ENCODE results near the gene ENTREP1. TPM values are rescaled to one million over a fixed set of nuclear protein-coding genes. Genes with fewer than 3 reads are reported as not detected.
"Not testable (repeated sequence)": the region's sequence is repeated elsewhere in the genome, so short reads cannot be mapped to it uniquely, and the experiment has no call there.

Gene ENTREP1
- total RNA-seq, 1 experiment from 2014 or later = 21.3 TPM

GRCh38 chr9:69433968-69434367 is 109.0 kb downstream of the ENTREP1 start:
- peaks cover 0 to 7% of the 10 kb centered on the region in 2 experiments; a peak in 1 of 4 replicates for H3K4me1 Mint-ChIP-seq
- no peak overlapping the region for H3K27ac Mint-ChIP-seq

DNA sequence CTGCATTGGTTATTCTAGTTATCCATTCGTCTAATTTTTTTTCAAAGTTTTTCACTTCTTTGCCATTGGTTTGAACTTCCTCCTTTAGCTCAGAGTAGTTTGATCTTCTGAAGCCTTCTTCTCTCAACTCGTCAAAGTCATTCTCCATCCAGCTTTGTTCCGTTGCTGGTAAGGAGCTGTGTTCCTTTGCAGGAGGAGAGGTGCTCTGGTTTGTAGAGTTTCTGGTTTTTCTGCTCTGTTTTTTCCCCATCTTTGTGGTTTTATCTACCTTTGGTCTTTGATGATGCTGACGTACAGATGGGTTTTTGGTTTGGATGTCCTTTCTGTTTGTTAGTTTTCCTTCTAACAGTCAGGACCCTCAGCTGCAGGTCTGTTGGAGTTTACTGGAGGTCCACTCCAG is 114.6 kb downstream of the ENTREP1 start:
- not testable (repeated sequence) for H3K23ac ChIP-seq (ENCODE audit: insufficient read length, low read depth, low read length); H3K23me2 ChIP-seq (ENCODE audit: insufficient read length, low read depth, low read length, poor library complexity, severe bottlenecking); H2BK20ac ChIP-seq (ENCODE audit: low read depth, low read length, poor library complexity, severe bottlenecking); H3K79me2 ChIP-seq (ENCODE audit: insufficient read depth, low read length); H4K91ac ChIP-seq (ENCODE audit: insufficient read length, low read depth, low read length); H3K4me1 Mint-ChIP-seq; H3T11ph ChIP-seq (ENCODE audit: low read length); H3K9ac ChIP-seq (ENCODE audit: extremely low read depth, insufficient read length, low read length); H3K14ac ChIP-seq (ENCODE audit: insufficient read depth, low read length); DNase-seq; H3K4me3 Mint-ChIP-seq; H2BK5ac ChIP-seq (ENCODE audit: insufficient read length, low read length); H3K27ac Mint-ChIP-seq; H3K27me3 Mint-ChIP-seq (ENCODE audit: low read depth); H4K20me1 ChIP-seq (ENCODE audit: control insufficient read depth, insufficient read depth, insufficient read length); H2BK15ac ChIP-seq (ENCODE audit: low read depth, low read length); H3K18ac ChIP-seq (ENCODE audit: insufficient read length, low read depth, low read length); H2AFZ ChIP-seq (ENCODE audit: low read length); H3K4ac ChIP-seq (ENCODE audit: low read depth, low read length); H2AK5ac ChIP-seq (ENCODE audit: insufficient read length, low read length); H4K5ac ChIP-seq (ENCODE audit: insufficient read length, low read depth, low read length); H3K27ac ChIP-seq (ENCODE audit: insufficient read length, low read depth, low read length); H3K56ac ChIP-seq (ENCODE audit: insufficient read length, low read depth, low read length); H4K8ac ChIP-seq (replicated peaks; ENCODE audit: insufficient read length, low read depth, low read length); H2BK120ac ChIP-seq (ENCODE audit: low read depth, low read length, poor library complexity, severe bottlenecking); H3K4me2 ChIP-seq (ENCODE audit: insufficient read depth, insufficient read length, low read length); H2BK12ac ChIP-seq (ENCODE audit: insufficient read length, low read depth, low read length); H3K4me1 ChIP-seq (ENCODE audit: insufficient read depth, low read length); H3K27me3 ChIP-seq (ENCODE audit: insufficient read depth, low read length); H3K9me3 ChIP-seq (ENCODE audit: control insufficient read depth, low read depth, low read length); H3K79me1 ChIP-seq (ENCODE audit: insufficient read depth, low read depth, low read length, poor library complexity, severe bottlenecking)
- Mint-ChIP-seq H3K36me3 (ENCODE audit: insufficient read depth in 1 of 3, low read depth in 3 of 3) (peaks cover 4 to 17% (median 16%) of the 10 kb centered on the region in 3 experiments), H3K9me3 (peaks cover 15 to 18% of the 10 kb centered on the region in 2 experiments)
- no CpG with 5 or more reads among the region's 4 CpGs for WGBS (ENCODE audit: extremely low coverage, insufficient read length, low lambda C conversion rate)

More at GRCh38 chr9:69433968-69434367, 109.0 kb downstream of the ENTREP1 start:
- Histone ChIP-seq H3K56ac (ENCODE audit: insufficient read length, low read depth, low read length) (no peak overlapping the region), H3K4me1 (ENCODE audit: insufficient read depth, low read length) (no peaks in the 10 kb centered on the region), H3K4me2 (ENCODE audit: insufficient read depth, insufficient read length, low read length) (no peak overlapping the region), H4K20me1 (ENCODE audit: control insufficient read depth, insufficient read depth, insufficient read length) (no peaks in the 10 kb centered on the region), H2BK120ac (ENCODE audit: low read depth, low read length, poor library complexity, severe bottlenecking) (no peak overlapping the region), H3K27me3 (ENCODE audit: insufficient read depth, low read length) (no peaks in the 10 kb centered on the region), H3K79me1 (ENCODE audit: insufficient read depth, low read depth, low read length, poor library complexity, severe bottlenecking) (no peaks in the 10 kb centered on the region), H2BK15ac (ENCODE audit: low read depth, low read length) (no peak overlapping the region), H3K79me2 (ENCODE audit: insufficient read depth, low read length) (no peaks in the 10 kb centered on the region), H2AK5ac (ENCODE audit: insufficient read length, low read length) (no peak overlapping the region), H3K4ac (ENCODE audit: low read depth, low read length) (no peak overlapping the region), H3K23ac (ENCODE audit: insufficient read length, low read depth, low read length) (no peak overlapping the region), H3T11ph (ENCODE audit: low read length) (no peak overlapping the region), H3K23me2 (ENCODE audit: insufficient read length, low read depth, low read length, poor library complexity, severe bottlenecking) (no peaks in the 10 kb centered on the region), H2BK20ac (ENCODE audit: low read depth, low read length, poor library complexity, severe bottlenecking) (no peak overlapping the region), H3K9me3 (ENCODE audit: control insufficient read depth, low read depth, low read length) (no peaks in the 10 kb centered on the region), H4K91ac (ENCODE audit: insufficient read length, low read depth, low read length) (no peak overlapping the region), H3K18ac (ENCODE audit: insufficient read length, low read depth, low read length) (no peak overlapping the region), H2BK12ac (ENCODE audit: insufficient read length, low read depth, low read length) (no peak overlapping the region), H4K8ac (replicated peaks; ENCODE audit: insufficient read length, low read depth, low read length) (no peak overlapping the region), H2BK5ac (ENCODE audit: insufficient read length, low read length) (no peak overlapping the region), H3K9ac (ENCODE audit: extremely low read depth, insufficient read length, low read length) (no peak overlapping the region), H3K27ac (ENCODE audit: insufficient read length, low read depth, low read length) (no peak overlapping the region), H4K5ac (ENCODE audit: insufficient read length, low read depth, low read length) (no peak overlapping the region), H2AFZ (ENCODE audit: low read length) (no peak overlapping the region), H3K14ac (ENCODE audit: insufficient read depth, low read length) (no peak overlapping the region)
- Mint-ChIP-seq H3K4me3 (no peak overlapping the region), H3K27me3 (ENCODE audit: low read depth) (no peaks in the 10 kb centered on the region), H3K9me3 (no peaks in the 10 kb centered on the region; a peak in 2 of 5 replicates), H3K36me3 (ENCODE audit: insufficient read depth in 1 of 3, low read depth in 3 of 3) (no peaks in the 10 kb centered on the region)
- WGBS (ENCODE audit: extremely low coverage, insufficient read length, low lambda C conversion rate) = no CpG with 5 or more reads among the region's 6 CpGs
- no peak for DNase-seq
- TF ChIP-seq CTCF (conservative IDR thresholded peaks at IDR 0.05) = no peak
